ENCODE measurements around the gene IFITM5. TPM values are rescaled to one million over a fixed set of nuclear protein-coding genes. Genes with fewer than 3 reads are reported as not detected.

The IFITM5 gene
- total RNA-seq, 1 experiment from 2014 or later: not detected

- no peaks in the 10 kb centered on the region for H3K4me1 ChIP-seq (ENCODE audit: insufficient read depth, low read length)
- H2BK120ac ChIP-seq (ENCODE audit: low read depth, low read length, poor library complexity, severe bottlenecking): no peak overlapping the region
- no peak overlapping the region for H4K5ac ChIP-seq (ENCODE audit: insufficient read length, low read depth, low read length)
- peak; percentile 27 for DNase-seq
- H3K27ac Mint-ChIP-seq: peak overlapping the region in 1 of 3 experiments; percentile 87; a peak in 1 of 7 replicates
- no CpG with 5 or more reads among the region's 14 CpGs for WGBS (ENCODE audit: extremely low coverage, insufficient read length, low lambda C conversion rate)
- peaks cover 13% of the 10 kb centered on the region for H3K27me3 Mint-ChIP-seq (ENCODE audit: low read depth)
- H2AFZ ChIP-seq (ENCODE audit: low read length): no peak overlapping the region
- no peak overlapping the region for H3K27ac ChIP-seq (ENCODE audit: insufficient read length, low read depth, low read length)
- H3K79me1 ChIP-seq (ENCODE audit: insufficient read depth, low read depth, low read length, poor library complexity, severe bottlenecking): no peaks in the 10 kb centered on the region
- no peak overlapping the region for H3K4ac ChIP-seq (ENCODE audit: low read depth, low read length)
- no peak overlapping the region for H2BK12ac ChIP-seq (ENCODE audit: insufficient read length, low read depth, low read length)
- no peaks in the 10 kb centered on the region for H3K79me2 ChIP-seq (ENCODE audit: insufficient read depth, low read length)
- no peak overlapping the region for H3K9ac ChIP-seq (ENCODE audit: extremely low read depth, insufficient read length, low read length)
- no peak overlapping the region for H2BK5ac ChIP-seq (ENCODE audit: insufficient read length, low read length)
- no peaks in the 10 kb centered on the region for H3K9me3 ChIP-seq (ENCODE audit: control insufficient read depth, low read depth, low read length)
- peak overlapping the region; percentile 63 to 83 for H3K4me3 Mint-ChIP-seq
- no peak overlapping the region for H3K23ac ChIP-seq (ENCODE audit: insufficient read length, low read depth, low read length)
- no peak overlapping the region for H3K14ac ChIP-seq (ENCODE audit: insufficient read depth, low read length)
- no peak overlapping the region for H2BK20ac ChIP-seq (ENCODE audit: low read depth, low read length, poor library complexity, severe bottlenecking)
- H4K91ac ChIP-seq (ENCODE audit: insufficient read length, low read depth, low read length): no peak overlapping the region
- no peak for TF ChIP-seq CTCF (conservative IDR thresholded peaks at IDR 0.05)
- no peak overlapping the region for H3K18ac ChIP-seq (ENCODE audit: insufficient read length, low read depth, low read length)
- no peaks in the 10 kb centered on the region for H4K20me1 ChIP-seq (ENCODE audit: control insufficient read depth, insufficient read depth, insufficient read length)
- no peak overlapping the region for H2AK5ac ChIP-seq (ENCODE audit: insufficient read length, low read length)
- peaks cover 9% of the 10 kb centered on the region for H3K23me2 ChIP-seq (ENCODE audit: insufficient read length, low read depth, low read length, poor library complexity, severe bottlenecking)
- H3K27me3 ChIP-seq (ENCODE audit: insufficient read depth, low read length): peaks cover 7% of the 10 kb centered on the region; the same call in 1 of the 2 replicates
- H3K4me2 ChIP-seq (ENCODE audit: insufficient read depth, insufficient read length, low read length): peak overlapping the region; percentile 5
- no peaks in the 10 kb centered on the region for H3K9me3 Mint-ChIP-seq
- no peak overlapping the region for H3T11ph ChIP-seq (ENCODE audit: low read length)
- peaks cover 15 to 31% (median 21%) of the 10 kb centered on the region in 3 experiments for H3K36me3 Mint-ChIP-seq (ENCODE audit: insufficient read depth in 1 of 3, low read depth in 3 of 3)
- H3K4me1 Mint-ChIP-seq: peaks cover 25 to 34% of the 10 kb centered on the region in 2 experiments
- no peak overlapping the region for H3K56ac ChIP-seq (ENCODE audit: insufficient read length, low read depth, low read length)
- no peak overlapping the region for H2BK15ac ChIP-seq (ENCODE audit: low read depth, low read length)
- no peak overlapping the region for H4K8ac ChIP-seq (replicated peaks; ENCODE audit: insufficient read length, low read depth, low read length)
Measured at GRCh38 chr11:289398-289711, 10.0 kb downstream of the IFITM5 start.
